Left ventricle myocardium superior (tissue), 1 donor: ENCODE measurements around the gene TPRG1L. TPM values are rescaled to one million over a fixed set of nuclear protein-coding genes. Genes with fewer than 3 reads are reported as not detected.

ENCODE experiments used
- ATAC-seq: fragments of 200-7000 bp; cut with Tn5 transposase; one replicate; pipeline ENCODE4 v1.9.1; 2020; ENCODE audit warnings: mild to moderate bottlenecking, moderate library complexity
- DNase-seq: peaks from one replicate; pipeline ENCODE4 v3.0.0-alpha.2; 2020
- intact Hi-C: fragments of 100-400 bp; cut with micrococcal nuclease; formaldehyde crosslinking; loops from one replicate; pipeline ENCODE4 v1.11.0; 2022
- total RNA-seq: library from RNA; stranded (reverse); fragmentation: NEBNext Ultra II Directional; extraction: Animal tissue kit (Norgen Biotek cat#: 25700); gene quantifications from one replicate; pipeline ENCODE4 v1.2.1, GENCODE V29; 2021
- donor health status: DM: no; HTN: yes; CAD: no; lungs with severe emphysema.

TPRG1L gene
- total RNA-seq, 1 donor from 2014 or later = 48.6 TPM

DNA sequence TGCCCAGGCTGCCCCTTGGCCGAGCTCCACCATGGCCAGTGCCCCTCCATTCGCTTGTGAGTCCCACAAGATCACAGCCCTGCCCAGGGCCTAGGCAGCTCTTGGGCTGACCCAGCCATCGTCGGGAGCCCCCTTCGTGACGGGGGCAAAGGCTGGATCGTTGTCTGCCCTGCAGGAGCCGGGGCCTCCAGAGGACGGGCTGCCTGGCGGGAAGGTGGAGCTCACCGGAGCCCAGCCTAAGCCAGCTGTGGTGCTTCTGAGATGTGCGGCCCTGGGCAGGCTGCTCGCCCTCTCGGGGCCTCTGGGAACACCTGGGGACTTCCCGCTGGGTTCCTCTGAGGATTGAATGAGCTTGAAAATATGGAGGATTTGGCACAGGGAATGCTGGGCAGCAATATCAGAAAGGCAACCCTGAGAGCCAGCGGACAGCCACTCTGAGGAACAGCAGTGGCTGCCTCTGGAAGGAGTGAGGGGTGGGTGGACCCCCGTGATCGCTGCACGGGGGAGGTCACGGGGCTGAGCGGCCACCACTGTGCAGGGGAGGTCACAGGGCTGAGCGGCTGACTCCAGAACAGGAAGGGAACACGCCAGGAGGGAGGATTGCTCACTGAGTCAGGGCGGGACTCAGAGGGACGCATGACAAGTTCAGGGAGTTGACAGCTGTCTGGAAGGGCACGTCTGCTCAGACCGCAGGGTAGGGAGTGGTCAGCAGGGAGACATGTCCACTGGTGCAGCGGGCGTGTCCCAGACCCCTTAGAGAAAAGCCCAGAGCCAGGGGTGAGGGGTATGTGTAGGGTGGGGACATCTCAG lies 46.8 kb downstream of the TPRG1L start:
- intact Hi-C loops = no loop called here
- ATAC-seq = no peak
- peak; percentile 17 for DNase-seq

DNA sequence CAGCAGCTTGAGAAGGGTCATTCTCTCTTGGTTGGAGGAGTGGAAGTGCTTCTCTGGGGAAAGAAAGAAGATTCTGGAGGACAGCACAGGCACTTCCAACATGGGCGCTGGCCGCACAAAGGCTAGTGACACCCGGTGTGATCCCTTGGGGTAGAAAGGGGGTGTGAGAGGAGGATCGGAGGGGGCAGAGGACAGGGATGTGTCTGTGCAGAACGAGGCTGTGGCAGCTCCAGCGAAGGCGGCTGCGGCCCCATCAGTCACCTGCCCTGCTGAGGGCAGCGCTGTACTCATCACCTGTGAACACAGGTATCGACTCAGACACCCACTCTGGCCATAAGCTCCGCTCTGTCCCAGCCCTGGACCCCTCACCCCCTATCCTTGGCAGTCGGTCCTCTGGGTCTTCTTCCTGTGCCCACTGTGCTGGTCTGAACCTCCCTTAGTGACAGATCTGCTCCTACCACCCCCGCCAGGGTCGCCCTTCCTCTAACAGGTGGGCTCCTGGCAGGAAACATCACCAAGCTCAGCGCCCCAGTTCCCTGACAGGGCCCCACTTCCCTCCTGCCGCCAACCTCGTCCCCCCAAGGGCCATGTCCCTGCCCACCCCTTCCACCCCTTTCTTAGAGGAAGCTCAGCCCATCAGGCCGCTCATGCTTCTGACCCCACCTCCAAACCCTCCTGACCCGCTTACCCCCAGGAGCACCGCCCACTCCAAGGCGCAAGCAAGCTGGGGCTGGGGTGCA lies 47.6 kb downstream of the TPRG1L start:
- intact Hi-C loops = no loop called here
- ATAC-seq (no peak), DNase-seq (peak; percentile 18)

DNA sequence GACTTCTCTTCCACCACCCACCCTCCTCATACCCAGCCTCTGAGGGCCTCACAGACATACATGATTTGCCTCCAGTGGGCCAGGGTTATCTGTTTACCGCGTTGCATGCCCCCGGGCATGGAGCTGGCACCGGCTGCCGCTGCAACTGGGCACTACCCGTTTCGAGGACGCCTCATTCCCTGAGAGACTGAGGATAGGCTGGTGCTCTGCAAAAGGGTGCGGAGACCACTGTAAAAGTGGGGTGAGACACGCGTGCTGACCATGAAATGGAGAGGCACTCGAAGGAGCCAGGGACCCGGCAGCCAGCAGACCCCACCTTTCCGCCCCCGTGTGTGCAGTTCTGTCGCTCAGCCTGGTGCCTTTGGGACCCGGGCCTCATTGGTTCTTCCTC lies 48.2 kb downstream of the TPRG1L start:
- intact Hi-C loops = no loop called here
- ATAC-seq (no peak), DNase-seq (no peak)

DNA sequence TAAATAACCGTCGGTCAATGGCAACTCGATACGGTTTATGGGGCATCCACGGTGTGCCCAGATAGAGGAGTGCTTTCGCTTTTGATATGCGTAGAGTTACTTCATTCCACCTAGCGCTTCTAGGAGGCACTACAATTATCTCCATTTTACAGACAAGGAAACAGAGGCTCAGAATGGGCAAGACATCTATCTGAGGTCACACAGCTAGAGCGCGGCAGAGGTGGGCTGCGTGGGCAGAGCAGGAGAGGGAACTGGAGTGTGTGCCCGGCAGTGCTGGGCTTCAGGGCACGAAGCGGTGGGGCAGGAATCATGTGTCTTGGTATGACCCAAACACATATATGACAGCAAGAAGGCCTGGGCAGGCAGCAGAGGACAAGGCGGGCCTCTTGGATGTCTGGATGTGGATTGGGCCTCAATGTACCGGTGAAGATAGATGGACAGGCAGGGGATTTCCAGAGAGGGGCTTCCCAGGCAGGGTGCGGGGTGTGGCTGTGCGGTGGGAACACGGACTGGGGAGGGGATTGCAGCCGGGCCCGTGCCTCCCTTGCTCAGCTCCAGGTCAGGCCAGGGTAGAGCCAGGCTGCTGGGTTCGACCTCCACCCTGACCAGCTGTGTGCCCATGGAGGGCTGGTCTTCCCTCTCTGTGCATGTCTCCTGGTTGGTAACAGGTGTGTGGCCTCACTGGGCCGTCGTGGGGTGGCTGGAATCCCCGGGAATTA lies 48.7 kb downstream of the TPRG1L start:
- peak; percentile 6 for DNase-seq
- intact Hi-C loops = no loop called here
- ATAC-seq = no peak

DNA sequence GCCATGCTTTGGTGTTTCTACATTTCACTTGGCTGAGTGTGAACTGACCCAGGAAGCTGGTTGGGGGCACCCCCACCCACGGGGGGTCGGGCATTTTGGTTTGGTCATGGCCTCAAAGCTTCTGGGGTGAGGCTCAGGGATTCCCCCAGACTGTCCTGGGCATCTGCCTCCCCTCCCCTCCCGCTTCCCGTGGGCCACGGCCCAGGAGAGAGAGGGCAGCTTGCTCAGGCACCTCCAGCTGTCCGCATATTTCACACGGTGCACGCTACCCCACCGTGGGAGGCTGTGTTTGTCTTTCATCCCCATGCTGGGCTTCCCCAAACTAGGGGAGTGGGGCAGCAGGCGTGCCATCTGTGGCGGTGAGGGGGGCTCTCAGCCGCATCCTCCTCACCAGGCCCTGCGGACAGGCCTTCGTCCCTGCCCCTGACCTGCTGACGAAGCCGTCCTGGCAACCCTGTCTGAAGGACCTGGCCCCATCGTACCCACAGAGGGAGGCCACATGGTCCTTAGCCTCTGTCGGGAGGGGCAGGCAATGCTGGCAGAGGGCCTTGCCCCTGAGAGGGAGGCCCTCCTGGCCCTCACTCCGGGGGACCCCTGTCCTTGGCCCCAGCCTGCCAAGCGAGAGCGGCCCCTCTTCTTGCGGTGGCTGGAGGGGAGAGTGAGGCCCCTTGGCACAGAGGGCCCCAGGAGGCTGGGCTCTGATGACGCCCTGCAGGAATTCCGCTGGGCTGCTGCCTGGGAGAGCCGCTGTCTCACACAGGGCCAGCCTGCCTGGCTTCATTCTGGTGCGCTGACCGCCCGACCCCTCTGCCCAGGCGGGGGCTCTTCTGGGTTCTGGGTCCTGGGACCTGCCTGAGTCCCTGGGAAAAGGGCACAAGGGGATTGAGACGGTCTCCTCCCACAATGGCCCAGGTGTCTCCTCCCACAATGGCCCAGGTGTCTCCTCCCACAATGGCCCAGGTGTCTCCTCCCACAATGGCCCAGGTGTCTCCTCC lies 49.6 kb downstream of the TPRG1L start:
- intact Hi-C loops = no loop called here
- no peak for ATAC-seq
- peak; percentile 17 for DNase-seq

DNA sequence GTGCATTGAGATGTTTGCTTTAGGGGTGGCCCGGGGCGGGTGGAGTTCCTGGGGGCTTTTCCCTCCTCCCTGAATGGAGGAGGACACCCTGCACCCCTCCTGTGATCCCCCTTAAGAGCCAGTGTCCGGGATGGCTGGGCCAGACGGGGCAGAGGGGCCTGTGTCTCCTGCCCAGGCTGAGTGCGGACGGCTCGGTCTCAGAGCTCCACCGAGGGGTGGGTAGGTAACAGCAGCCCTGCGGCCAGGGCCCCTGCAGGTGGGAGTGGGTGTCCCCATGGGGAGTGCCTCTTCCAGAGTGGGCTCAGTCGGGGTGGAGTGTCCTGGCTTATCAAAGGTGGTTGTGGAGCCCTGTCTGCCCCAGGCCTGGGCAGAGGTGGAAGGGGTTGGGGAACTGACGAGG lies 50.6 kb downstream of the TPRG1L start:
- no peak for ATAC-seq
- intact Hi-C loops = no loop called here
- DNase-seq = peak; percentile 15

DNA sequence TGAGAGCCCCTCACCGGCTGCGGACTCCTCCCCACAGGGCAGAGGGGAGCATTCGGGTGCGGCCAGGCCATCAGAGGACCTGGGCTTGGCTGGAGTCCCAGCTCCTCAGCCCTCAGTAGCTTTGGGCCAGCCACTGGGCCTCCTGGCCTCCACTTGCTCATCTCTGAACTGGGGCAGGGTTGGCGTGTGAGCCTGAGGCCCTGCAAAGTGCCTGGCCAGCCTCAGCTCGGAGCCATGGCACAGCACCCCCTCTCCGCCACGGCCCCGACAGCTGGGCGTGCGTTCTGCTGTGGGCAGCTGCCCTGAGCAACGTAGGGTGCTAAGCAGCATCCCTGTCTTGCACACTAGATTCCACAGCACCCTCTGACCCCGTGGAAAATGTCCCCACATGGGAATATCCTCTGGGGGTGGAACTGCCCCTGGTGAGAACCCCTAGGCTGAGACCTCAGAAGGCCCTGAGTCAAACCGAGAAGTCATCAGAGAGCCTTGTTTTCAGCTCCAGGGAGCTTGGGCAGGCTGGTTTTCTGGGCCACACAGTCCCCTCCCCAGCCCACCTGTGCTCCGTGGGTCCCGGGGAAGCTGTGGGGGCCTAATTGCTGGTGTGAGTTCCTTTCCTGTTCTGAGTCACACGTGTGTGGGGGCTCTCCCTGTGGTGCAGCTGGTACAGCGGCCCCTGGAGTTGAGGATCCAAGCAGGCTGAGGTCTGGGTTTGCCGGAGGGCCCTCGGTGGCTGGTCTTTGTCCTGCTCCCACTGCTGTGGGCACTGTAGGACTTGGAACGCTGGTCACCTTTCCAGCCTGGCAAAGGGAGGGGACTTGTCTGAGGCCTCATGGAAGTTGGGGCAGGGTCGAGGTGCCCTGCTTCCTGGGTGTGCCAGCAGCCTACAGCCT lies 52.0 kb downstream of the TPRG1L start:
- no peak for ATAC-seq
- DNase-seq = peak; percentile 14
- intact Hi-C loops = no loop called here

DNA sequence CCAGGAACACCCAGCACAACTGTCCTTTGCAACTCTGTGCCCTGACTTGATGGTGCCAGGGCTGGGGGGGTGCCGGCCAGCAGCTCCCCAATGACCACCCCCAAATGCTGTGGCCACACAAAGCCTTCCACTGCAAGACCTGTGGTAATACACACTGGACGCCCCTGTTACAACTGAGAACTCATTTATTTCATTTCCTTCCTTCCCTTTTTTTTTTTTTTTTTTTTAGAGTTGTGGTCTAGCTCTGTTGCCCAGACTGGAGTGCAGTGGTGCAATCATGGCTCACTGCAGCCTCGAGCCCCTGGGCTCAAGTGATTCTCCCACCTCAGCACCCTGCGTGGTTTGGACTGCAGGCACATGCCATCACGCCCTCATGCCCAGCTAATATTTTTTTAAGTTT lies 52.7 kb downstream of the TPRG1L start:
- intact Hi-C loops = no loop called here
- DNase-seq (peak; percentile 31), ATAC-seq (no peak)

DNA sequence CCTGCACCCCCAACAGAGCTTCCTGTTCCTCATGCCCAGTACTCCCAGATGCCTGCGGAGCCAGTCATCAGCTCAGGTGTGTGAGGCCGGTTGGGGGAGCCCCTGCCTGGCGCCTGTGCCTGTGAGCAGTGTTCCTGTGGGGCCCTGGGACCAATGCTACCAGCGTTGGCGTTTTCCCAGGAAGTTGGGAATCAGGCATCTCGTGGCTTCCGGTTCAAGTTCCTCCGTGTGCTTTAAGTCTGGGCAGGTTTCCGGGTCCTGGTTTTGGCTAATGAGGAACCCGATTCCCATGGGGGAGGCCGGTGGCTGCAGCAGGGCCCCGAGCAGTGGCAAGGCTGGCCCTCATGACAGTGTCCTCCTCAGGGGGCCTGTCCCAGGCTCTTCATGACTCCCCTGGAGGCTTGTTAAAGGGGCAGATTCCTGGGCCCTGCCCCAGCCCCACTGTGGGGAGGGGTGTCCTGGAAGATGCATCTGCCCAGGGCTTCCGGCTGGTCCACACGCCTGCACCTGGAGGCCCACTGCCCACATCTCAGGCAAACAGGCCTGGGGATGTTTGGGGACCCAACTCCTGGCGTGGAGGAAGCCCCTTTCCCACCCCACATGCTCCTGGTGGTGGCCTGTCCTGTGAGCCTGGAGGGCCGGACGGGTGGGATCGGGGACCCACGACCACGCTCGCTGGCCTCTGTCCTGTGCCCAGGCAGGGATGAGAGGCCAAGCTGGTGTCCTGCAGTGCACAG lies 53.7 kb downstream of the TPRG1L start:
- DNase-seq = peak; percentile 24
- intact Hi-C loops = no loop called here
- no peak for ATAC-seq

DNA sequence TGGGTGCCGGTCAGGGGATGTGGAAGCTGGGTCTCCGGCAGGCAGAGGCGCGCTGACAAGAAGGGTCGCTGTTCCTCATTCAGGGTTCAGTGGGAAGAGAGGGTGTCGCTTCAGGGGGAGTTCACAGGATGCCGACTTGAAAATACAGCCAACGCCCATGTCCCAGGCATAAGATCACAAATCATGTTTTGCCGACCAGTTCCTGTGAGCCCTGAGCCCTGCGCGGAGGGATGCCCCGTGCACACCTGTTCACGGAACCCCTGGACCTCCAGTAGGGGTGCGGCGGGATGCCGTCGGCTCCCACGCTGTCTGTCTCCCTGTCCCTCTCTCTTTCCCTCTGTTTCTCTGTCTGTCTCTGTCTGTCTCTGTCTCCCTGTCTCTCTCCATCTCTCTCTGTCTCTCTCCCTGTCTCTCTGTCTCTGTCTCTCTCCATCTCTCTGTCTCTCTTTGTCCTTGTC lies 54.3 kb downstream of the TPRG1L start:
- peak; percentile 26 for DNase-seq
- intact Hi-C loops = no loop called here
- no peak for ATAC-seq

Other genes with a start within 250 kb of the TPRG1L start
- gene ARHGEF16, start 170.3 kb upstream of the TPRG1L start, total RNA-seq = 1.7 TPM
- gene MEGF6, start 13.5 kb upstream of the TPRG1L start, total RNA-seq = 11.6 TPM
- gene WRAP73, start 25.1 kb downstream of the TPRG1L start, total RNA-seq = 12.5 TPM
- gene TP73, start 27.5 kb downstream of the TPRG1L start, total RNA-seq = 0.05 TPM
- not detected for gene CCDC27, start 127.4 kb downstream of the TPRG1L start, total RNA-seq
- gene SMIM1, start 147.7 kb downstream of the TPRG1L start, total RNA-seq = 15.3 TPM
- 57.5 TPM for gene LRRC47, start 171.5 kb downstream of the TPRG1L start, total RNA-seq
- gene CEP104, start 232.2 kb downstream of the TPRG1L start, total RNA-seq = 35.2 TPM
- 3.7 TPM for gene DFFB, start 232.5 kb downstream of the TPRG1L start, total RNA-seq